Thoracic aorta (tissue), 2 donors: ENCODE measurements around the gene AGAP5. TPM values are rescaled to one million over a fixed set of nuclear protein-coding genes. Genes with fewer than 3 reads are reported as not detected.
"Not testable (repeated sequence)": the region's sequence is repeated elsewhere in the genome, so short reads cannot be mapped to it uniquely, and the experiment has no call there.

ENCODE experiments used
- ATAC-seq: fragments of 150-250 bp; one replicate; pipeline ENCODE4 v1.8.0; 2017; ENCODE audit warnings: low read depth; ENCODE audit not compliant: insufficient number of reproducible peaks, low FRiP score
- DNase-seq: peaks from one replicate; pipeline ENCODE4 v3.0.0-alpha.2; 2020; ENCODE audit warnings: low spot score
- H3K27ac ChIP-seq, 2 donors: fragments of 200-600 bp; sonication (generic); 1 replicate in 1 of 2; 2 replicates in 1 of 2; pipeline ENCODE4 v1.5.1; 2016; ENCODE audit warnings: mild to moderate bottlenecking in 2 of 2, moderate library complexity in 2 of 2
- H3K27me3 ChIP-seq: fragments of 200-600 bp; sonication (generic); replicated peaks from 2 replicates; pipeline ENCODE4 v1.6.0; 2016; ENCODE audit warnings: mild to moderate bottlenecking; ENCODE audit not compliant: insufficient read depth
- H3K36me3 ChIP-seq: fragments of 200-600 bp; sonication (generic); one replicate; pipeline ENCODE4 v1.5.1; 2016
- H3K4me1 ChIP-seq, 2 donors: fragments of 200-600 bp; sonication (generic); 1 replicate in 1 of 2; 2 replicates in 1 of 2; pipeline versions ENCODE4 v1.5.1 to v1.6.0; 2016; ENCODE audit warnings: low read depth in 2 of 2, mild to moderate bottlenecking in 1 of 2; ENCODE audit not compliant: control insufficient read depth in 1 of 2
- H3K4me3 ChIP-seq: fragments of 200-600 bp; sonication (generic); 2 replicates; pipeline ENCODE4 v1.5.1; 2016; ENCODE audit warnings: mild to moderate bottlenecking
- H3K9me3 ChIP-seq: fragments of 200-600 bp; sonication (generic); 2 replicates; pipeline ENCODE4 v1.5.1; 2016
- total RNA-seq, 2 donors: library from RNA; depleted of rRNA; stranded (reverse); fragments of >200 nt; gene quantifications; one replicate each; pipeline versions ENCODE4 v1.1.0 to v1.2.3, GENCODE V29; 2016
- TF ChIP-seq, protein P1 (sequence below): fragments of 200-600 bp; sonication (generic); IDR thresholded peaks from one replicate; pipeline ENCODE4 v1.5.1; 2019; ENCODE audit warnings: antibody characterized with exemption

AGAP5 gene
- total RNA-seq, 2 donors from 2014 or later: 4.5 to 10.9 TPM

DNA sequence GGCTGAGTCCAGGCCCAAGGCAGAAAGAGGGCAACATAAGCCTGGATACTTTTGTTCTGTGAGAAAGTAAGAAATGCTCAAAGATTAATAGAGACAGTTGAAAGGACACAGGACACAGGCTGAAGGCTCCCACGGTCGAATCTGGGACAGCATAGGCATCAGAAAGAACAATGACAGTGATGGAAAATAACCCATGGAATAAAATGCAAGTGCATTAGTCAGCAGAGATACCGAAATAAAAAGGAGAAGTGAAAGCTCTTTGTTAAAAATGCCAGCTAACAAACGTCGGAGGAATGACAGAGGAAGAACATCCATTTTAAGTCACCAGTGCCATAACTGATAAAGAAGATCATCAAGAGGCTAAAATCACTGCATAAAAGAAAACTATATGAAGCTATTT is 19.6 kb upstream of the AGAP5 start:
- ATAC-seq: no peak
- peak overlapping the region in 1 of 2 donors; percentile 16 for H3K27ac ChIP-seq
- TF ChIP-seq, protein P1, sequence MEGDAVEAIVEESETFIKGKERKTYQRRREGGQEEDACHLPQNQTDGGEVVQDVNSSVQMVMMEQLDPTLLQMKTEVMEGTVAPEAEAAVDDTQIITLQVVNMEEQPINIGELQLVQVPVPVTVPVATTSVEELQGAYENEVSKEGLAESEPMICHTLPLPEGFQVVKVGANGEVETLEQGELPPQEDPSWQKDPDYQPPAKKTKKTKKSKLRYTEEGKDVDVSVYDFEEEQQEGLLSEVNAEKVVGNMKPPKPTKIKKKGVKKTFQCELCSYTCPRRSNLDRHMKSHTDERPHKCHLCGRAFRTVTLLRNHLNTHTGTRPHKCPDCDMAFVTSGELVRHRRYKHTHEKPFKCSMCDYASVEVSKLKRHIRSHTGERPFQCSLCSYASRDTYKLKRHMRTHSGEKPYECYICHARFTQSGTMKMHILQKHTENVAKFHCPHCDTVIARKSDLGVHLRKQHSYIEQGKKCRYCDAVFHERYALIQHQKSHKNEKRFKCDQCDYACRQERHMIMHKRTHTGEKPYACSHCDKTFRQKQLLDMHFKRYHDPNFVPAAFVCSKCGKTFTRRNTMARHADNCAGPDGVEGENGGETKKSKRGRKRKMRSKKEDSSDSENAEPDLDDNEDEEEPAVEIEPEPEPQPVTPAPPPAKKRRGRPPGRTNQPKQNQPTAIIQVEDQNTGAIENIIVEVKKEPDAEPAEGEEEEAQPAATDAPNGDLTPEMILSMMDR: no peak
- no peak for DNase-seq
- H3K4me3 ChIP-seq: no peak overlapping the region
- no peaks in the 10 kb centered on the region for H3K9me3 ChIP-seq
- H3K36me3 ChIP-seq: peaks cover 36% of the 10 kb centered on the region
- H3K4me1 ChIP-seq: no peaks in the 10 kb centered on the region
- H3K27me3 ChIP-seq: no peaks in the 10 kb centered on the region

DNA sequence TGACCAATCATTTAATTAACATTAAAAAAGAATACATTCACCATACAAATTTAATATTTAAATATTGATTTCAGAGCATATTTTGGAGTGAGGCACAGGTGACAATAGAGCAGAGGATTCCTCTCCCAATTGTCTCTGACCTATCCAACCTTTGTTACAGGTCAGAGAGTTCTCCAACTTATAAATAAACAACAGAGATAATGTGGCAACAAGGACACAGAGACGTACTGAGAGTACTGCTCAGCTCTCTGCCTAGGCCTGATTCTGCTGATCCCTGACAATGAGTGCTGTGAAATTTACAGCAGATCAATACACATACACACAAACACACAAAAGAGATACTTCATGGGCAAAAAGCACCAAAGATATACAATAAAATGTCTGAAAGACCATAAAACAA is 18.3 kb upstream of the AGAP5 start:
- H3K9me3 ChIP-seq: no peaks in the 10 kb centered on the region
- no peak overlapping the region for H3K4me3 ChIP-seq
- no peak overlapping the region for H3K27ac ChIP-seq
- peaks cover 29% of the 10 kb centered on the region for H3K36me3 ChIP-seq
- DNase-seq (no peak), ATAC-seq (no peak)
- no peaks in the 10 kb centered on the region for H3K27me3 ChIP-seq
- TF ChIP-seq, protein P1: no peak
- no peaks in the 10 kb centered on the region for H3K4me1 ChIP-seq

DNA sequence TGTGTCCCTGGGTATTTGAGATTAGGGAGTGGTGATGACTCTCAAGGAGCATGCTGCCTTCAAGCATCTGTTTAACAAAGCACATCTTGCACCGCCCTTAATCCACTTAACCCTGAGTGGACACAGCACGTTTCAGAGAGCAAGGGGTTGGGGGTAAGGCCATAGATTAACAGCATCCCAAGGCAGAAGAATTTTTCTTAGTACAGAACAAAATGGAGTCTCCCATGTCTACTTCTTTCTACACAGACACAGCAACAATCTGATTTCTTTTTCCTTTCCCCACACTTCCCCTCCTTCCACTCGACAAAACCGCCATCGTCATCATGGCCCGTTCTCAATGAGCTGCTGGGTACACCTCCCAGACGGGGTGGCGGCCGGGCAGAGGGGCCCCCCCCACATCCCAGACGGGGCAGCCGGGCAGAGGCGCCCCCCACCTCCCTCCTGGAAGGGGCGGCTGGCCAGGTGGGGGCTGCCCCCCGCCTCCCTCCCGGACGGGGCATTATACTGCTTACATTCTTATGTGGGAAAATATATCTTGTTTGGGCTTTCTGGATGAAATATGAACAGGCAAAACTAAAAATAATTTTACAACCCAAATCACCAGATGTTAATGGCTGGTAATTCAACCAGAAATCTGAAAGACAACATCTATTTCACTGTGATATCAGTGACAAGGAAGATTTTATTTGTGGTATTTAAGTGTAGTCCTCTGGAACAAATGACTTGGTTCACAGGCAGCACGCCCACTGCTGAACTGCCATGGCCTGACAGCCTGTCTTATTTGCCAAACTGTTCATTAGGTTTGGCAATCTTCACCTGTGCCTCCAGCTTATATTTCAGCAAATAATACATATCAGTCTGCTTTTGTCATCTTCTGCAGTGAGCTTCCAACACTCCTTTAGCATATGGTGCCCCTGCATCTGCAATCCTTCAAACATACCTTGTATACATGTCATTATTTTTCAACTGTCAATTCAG is 17.6 kb upstream of the AGAP5 start:
- H3K27ac ChIP-seq, DNase-seq, H3K27me3 ChIP-seq, H3K4me1 ChIP-seq, H3K9me3 ChIP-seq, H3K4me3 ChIP-seq, ATAC-seq: not testable (repeated sequence)
- H3K36me3 ChIP-seq: peaks cover 25% of the 10 kb centered on the region

DNA sequence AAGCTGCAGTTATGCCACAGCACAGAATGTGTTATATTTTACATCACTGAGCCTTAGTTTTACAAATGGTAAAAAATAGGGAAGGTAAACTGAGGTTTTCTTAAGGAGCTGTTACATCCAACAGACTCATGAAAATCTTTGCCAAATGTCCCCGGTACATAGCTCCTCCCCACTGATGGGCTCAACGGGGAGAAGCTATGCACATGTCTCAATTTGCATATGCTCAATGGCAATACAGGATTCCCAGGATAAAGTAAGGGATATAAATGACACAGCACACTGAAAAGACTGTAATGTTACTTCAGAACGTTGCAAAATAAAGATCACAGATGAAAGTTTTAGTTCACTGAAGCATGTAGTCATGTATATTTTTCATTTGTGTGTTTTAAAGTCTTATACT is 16.6 kb upstream of the AGAP5 start:
- ATAC-seq, H3K4me1 ChIP-seq, H3K9me3 ChIP-seq, H3K27ac ChIP-seq, DNase-seq, H3K27me3 ChIP-seq, H3K4me3 ChIP-seq: not testable (repeated sequence)
- H3K36me3 ChIP-seq: peaks cover 31% of the 10 kb centered on the region

DNA sequence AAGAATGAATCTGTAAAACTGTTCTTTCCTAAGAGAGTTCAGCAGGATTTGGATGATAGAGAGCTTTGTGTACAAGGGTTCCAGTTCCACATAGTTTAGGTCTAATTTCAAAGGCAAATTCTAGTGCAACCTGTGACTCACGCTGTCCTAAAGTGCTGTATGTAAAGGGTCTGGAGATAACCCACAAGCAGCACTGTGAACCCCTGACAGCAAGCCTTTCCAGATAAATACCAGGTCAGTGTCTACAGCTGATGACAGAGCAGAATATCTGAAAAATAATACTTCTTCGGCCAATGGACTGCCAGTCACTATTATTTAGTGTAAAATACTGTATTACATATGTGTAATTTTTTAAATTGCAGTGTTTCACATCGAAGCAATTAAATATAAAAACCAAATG is 16.0 kb upstream of the AGAP5 start:
- H3K27me3 ChIP-seq, H3K9me3 ChIP-seq, ATAC-seq, H3K4me1 ChIP-seq, H3K27ac ChIP-seq, H3K4me3 ChIP-seq, DNase-seq: not testable (repeated sequence)
- H3K36me3 ChIP-seq: peaks cover 30% of the 10 kb centered on the region

- DNase-seq: not testable (repeated sequence)
These were observed 13.8 kb upstream of the AGAP5 start for GRCh38 chr10:73711683-73712082.

DNA sequence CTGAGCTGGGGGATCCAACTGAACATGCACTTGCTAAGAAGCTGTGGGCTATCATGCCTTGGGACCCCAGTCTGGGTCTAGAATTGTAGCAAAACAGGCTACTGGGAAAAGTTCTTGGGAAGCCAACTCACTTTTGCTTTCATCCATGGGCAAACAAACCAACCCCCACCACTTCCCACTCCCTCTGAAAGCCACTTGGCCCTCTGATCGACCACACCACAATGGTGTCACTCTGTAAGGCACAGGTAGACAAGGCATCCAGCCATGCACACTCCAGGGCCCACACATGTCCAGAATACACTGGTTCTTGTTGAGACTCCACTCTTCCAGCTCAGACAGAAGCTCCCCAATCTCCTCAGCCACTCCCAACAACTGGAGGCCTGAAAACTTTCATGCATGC is 10.2 kb upstream of the AGAP5 start:
- not testable (repeated sequence) for H3K36me3 ChIP-seq, H3K9me3 ChIP-seq, H3K4me1 ChIP-seq, DNase-seq, H3K27ac ChIP-seq, H3K27me3 ChIP-seq, H3K4me3 ChIP-seq, ATAC-seq

More at GRCh38 chr10:73711683-73712082, 13.8 kb upstream of the AGAP5 start:
- H3K9me3 ChIP-seq, ATAC-seq, H3K4me1 ChIP-seq, H3K4me3 ChIP-seq, H3K27ac ChIP-seq, H3K27me3 ChIP-seq: not testable (repeated sequence)
- peaks cover 16% of the 10 kb centered on the region for H3K36me3 ChIP-seq

- not testable (repeated sequence) for DNase-seq, H3K9me3 ChIP-seq, H3K4me1 ChIP-seq, ATAC-seq, H3K27me3 ChIP-seq, H3K27ac ChIP-seq, H3K36me3 ChIP-seq, H3K4me3 ChIP-seq
These were observed 9.7 kb upstream of the AGAP5 start for GRCh38 chr10:73707628-73708027.

- not testable (repeated sequence) for H3K9me3 ChIP-seq, ATAC-seq, H3K4me3 ChIP-seq, DNase-seq, H3K36me3 ChIP-seq, H3K4me1 ChIP-seq, H3K27ac ChIP-seq, H3K27me3 ChIP-seq
These were observed 8.6 kb upstream of the AGAP5 start for GRCh38 chr10:73706488-73706887.

DNA sequence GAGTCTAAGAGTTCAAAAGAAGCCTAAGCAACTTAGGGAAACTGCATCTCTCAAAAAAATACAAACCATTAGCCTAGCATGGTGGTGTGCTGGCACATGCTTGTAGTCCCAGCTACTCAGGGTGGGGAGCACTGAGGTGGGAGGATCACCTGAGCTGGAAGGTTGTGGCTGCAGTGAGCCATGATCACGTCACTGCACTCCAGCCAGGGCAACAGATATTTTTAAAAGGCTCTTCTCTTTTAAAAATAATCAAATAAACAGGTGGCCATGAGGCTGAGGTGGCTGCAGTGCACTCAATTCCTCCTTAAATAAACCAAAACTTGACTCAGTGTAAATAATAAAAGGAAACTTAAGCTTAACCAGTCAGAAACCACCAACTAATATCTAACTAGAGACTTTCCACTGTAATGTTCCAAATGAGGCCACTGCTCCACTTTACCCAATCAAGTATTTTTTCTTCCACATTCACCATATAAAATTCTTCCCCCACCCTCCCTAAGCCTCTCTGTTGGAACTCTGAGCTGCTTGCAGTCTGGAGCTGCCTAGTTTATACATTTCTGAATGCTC is 7.7 kb upstream of the AGAP5 start:
- DNase-seq, H3K27me3 ChIP-seq, H3K4me1 ChIP-seq, H3K4me3 ChIP-seq, ATAC-seq, H3K9me3 ChIP-seq, H3K36me3 ChIP-seq, H3K27ac ChIP-seq: not testable (repeated sequence)
